GM19328 (cell line): ENCODE measurements around the gene KLF11.
"Not testable (repeated sequence)": the region's sequence is repeated elsewhere in the genome, so short reads cannot be mapped to it uniquely, and the experiment has no call there.

Experiments used
- ATAC-seq: cut with Tn5 transposase; IDR thresholded peaks from one replicate; pipeline ENCODE4 v1.9.1; 2021; ENCODE audit warnings: mild to moderate bottlenecking, moderate library complexity; ENCODE audit not compliant: unreplicated experiment

Gene KLF11

GRCh38 chr2:10022966-10023662, 20.2 kb upstream of the KLF11 start:
- no peak for ATAC-seq

DNA sequence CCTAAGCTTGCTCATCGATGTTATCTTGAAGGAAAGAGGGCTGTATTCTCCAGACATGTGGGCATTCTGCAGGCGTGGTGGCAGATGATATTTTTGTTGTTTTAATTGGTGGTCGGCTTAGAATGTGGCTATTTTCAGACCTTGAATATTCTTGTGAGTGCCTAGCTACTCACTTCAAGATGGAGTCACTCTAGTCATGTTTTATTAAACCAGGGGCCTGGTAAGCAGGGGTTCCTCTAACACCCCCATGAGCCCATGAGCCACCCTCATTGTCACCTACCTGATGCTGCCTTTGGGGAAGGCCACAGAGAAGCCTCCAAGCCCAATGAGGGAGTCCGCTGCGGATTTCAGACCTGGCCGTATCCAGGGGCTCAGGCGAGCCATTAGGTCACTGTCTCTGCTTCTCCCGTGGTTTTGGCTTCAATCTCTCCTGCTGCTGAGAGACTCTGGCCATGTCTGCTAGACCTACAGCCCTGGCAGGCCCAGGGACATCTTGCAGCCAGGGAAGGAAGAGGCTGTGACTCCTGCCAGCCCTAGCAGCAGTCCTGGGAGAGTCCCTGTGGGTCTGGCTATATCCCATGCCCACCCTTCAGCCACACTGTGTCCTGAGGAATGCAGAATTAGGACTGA, 16.3 kb upstream of the KLF11 start:
- no peak for ATAC-seq

- no peak for ATAC-seq
Measured at GRCh38 chr2:10027660-10028330, 15.6 kb upstream of the KLF11 start.

DNA sequence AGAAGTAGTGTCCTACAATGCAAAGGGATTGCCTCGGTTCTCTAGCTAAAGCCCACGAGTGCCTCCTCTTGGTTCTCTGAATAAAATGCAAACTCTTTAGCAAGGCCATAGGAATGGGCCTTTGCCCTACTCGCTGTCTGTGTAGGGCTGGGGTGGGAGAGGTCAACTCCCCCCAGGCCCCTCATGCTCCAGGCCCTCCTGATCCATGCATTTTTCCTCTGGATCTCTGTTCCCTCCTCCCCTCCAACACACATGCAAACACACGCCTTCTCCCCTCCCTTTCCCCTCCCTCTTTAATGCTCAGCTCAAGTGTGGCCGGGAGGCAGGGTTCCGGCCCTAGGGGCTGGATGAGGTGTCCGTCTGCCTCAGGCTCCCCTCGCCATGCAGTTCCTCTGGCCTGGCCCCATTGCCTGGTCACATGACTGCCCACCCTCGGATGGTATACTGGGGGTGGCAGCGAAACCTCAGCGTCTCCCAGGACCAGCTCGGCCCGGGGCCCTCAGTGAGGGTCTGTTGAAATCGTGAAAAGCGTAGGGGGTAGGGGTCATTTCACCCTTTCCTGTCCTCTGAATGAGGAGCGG, 14.9 kb upstream of the KLF11 start:
- no peak for ATAC-seq

GRCh38 chr2:10028988-10029874, 14.1 kb upstream of the KLF11 start:
- peak; percentile 65 for ATAC-seq

DNA sequence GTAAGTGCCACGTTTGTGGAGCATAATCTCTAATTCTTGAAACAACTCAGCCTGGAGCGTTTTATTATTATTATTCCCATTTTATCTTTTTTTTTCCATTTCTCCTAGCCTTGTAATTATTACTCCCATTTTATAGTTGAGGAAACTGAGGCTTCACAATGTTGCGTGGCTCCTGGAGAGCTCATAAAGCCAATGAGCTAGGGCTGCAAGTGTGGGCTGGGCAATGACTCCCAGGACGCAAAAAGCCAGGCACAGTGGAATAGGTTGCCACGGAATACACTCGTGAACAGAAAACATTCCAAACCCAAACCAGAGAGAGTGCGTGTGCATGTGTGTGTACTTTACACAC, 13.5 kb upstream of the KLF11 start:
- no peak for ATAC-seq

- no peak for ATAC-seq
Measured at GRCh38 chr2:10030311-10030736, 13.0 kb upstream of the KLF11 start.

- not testable (repeated sequence) for ATAC-seq
Measured at GRCh38 chr2:10030798-10031197, 12.6 kb upstream of the KLF11 start.

- no peak for ATAC-seq
Measured at GRCh38 chr2:10031886-10032745, 11.2 kb upstream of the KLF11 start.

DNA sequence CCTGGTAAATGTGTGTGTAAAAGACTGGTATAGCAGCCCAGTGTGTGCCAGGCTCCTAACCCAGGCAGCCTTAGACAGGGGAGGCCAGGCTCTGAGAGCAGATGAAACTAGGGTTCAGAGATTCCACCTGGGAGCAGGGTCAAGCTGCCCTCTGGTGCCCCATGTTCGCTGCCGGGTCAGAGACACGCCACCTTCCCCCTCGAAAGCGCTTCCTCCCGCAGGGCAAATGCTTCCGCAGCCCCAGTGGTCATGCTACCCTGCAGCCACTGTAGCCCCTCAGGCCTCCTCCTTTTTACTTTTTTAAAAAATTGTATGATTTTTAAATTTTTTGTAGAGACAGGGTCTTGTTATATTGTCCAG, 10.6 kb upstream of the KLF11 start:
- ATAC-seq: no peak

DNA sequence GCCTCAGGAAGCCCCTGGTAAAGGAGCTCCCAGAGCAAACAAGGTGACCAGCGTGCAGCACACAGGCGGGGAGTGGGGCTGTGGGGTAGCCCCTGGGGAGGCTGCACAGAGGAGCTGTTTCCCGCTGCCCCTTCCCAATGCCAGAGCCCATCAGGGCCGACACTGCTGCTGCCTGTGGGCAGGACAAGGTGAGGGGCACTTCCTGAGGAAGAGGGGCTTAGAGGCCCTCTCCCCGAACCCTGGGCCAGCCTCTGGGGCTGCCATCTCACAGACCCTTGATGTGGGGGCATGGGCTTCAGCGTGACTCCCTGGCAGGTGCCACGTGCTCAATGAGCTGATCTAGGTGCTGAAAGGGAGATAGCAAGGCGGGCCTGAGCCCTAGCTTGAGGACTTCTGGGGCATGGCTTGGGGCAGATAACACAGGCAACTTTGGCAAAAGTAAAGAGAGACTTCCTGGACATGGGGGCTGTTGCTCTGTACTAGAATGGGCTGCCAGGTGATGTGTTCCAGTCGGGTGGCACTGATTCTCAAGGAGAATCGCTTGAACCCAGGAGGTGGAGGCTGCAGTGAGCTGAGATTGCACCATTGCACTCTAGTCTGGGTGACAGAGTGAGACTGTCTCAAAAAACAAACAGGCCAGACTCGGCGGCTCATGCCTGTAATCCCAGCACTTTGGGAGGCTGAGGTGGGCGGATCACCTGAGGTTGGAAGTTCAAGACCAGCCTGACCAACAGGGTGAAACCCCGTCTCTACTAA, 9.9 kb upstream of the KLF11 start:
- no peak for ATAC-seq

DNA sequence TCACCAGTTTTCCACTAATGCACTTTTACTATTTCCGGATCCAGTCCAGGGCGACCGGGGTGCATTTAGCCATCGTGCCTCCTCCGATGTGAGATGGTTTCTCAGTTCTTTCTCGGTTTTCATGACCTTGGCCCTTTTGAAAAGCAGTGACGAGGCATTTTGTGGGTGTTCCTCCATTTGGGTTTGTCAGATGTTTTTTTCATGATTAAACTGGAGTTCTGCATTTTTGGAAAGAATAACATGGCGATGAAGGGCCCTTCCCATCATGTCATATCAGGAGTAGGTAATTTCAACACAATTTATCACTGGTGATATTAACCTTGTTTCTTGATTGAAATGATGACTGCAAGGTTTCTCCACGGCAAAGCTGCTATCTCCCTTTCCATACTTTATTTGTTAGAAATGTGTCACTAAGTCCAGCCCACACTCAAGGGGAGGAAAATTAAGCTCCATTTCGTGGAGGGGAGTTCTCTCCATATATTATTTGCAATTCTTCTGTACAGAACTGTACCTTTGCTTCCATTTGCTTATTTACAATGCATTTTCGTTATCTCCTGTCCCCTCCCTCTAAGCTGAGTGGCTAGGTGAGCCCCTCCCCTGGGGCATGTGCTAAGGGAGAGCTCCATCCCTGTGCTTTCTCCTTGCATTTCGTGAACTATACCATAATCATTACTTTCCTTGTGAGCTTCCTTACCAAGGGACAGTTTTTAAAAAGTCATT, 8.9 kb upstream of the KLF11 start:
- no peak for ATAC-seq

DNA sequence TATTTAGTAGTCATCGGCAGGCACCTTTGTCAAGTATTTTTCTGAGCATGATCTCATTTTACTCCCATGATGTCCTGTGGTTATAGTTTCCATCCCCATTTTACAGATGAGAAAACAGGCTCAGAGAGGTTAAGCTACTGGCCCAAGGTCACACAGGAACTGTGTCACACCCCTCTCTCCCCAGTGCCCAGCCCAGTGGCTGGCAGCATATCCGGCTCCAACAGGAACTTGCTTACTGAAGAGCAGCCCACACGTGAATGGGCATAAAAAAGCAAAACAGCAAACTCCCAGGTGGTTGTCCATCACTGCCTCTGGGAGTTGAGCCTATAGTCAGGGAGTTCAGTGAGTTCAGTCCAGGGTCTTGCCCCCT, 8.3 kb upstream of the KLF11 start:
- ATAC-seq: no peak

GRCh38 chr2:10035633-10036032, 7.7 kb upstream of the KLF11 start:
- no peak for ATAC-seq

DNA sequence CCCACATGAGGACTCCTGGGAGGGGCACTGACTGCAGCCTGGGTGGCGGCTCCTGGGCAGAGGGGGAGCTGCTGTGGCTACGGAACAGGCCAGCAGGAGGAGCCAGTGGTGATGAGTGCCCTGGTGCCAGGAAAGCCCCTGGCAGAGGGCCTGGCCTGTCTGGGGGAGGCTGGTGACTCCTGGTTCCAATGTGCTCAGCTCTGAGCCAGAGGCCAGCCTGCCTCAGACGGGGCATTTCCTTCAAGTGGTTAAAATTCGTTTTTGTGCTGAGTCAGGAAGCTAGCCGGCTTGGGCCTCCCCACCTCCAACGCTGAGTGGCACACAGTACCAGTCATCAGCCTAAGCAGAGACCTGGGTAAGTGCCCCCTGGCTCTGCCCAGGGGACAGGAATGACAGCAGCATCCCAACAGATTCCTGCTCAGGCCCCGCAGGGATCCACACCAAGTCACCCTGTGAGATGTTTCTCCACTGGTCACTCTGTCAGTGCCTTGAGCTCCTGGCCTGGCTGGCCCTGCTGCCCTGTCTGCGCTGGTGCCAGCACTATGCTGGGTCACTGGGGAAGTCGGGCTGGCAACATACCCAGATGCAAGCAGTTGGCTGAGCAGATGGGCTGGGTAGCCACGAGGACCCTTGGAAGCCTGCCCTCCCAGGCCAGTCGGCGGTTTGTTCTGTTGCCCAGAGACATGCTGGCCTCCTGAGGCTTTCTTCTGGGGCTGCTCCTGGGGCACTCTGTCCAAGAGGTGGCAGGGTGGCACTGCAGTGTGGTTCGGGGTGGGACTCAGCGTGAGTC, 7.1 kb upstream of the KLF11 start:
- ATAC-seq: no peak

DNA sequence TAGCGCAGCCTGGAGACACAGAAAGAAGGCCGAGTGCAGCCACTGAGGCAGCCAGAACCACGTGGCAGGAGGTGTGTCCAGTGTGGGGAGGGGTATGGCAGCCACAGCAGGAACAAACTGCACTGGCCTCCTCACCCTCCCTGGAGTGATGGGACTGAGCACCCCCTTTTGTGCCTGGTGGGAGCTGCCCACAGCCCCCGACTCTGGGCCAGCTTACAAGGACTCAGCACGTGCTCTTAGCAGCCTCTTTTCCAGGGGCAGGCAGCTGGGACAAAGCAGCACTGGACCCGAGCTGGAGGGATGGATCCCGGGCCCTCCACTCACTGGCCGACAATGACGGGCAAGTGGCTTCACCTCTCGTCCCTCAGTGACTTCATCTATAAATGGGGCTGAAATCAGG, 5.2 kb upstream of the KLF11 start:
- ATAC-seq: no peak

- ATAC-seq: no peak
Measured at GRCh38 chr2:10038716-10039115, 4.6 kb upstream of the KLF11 start.
